Measurements from ENCODE around the gene RMND5A.

The RMND5A gene

DNA sequence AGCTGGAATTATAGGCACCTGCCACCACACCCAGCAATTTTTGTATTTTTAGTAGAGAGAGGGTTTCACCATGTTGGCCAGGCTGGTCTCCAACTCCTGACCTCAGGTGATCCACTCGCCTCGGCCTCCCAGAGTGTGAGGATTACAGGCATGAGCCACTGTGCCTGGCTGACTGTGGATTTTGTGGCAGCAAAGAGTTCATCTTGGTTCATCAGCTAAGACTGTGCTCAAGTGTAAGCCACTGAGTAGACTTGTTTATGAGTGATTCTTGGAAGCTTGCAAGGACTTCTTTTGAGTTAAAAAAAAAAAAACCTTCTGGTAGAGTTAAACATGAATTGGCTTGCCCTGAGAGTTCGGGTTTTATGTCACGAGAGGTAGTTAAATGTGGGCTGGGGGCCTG is 106.9 kb downstream of the RMND5A start:
- H3K4me1 Mint-ChIP-seq, result no peaks in the 10 kb centered on the region
- H3K4me3 Mint-ChIP-seq, result no peak overlapping the region
- no peaks in the 10 kb centered on the region for H3K9me3 Mint-ChIP-seq
- H3K27me3 Mint-ChIP-seq, result peaks cover 7 to 18% of the 10 kb centered on the region in 2 donors
- DNase-seq (no peak), ATAC-seq (replicated peaks) (no peak)
- H3K27ac Mint-ChIP-seq, result no peak overlapping the region
- no peaks in the 10 kb centered on the region for H3K36me3 Mint-ChIP-seq
